HepG2 (cell line): ENCODE data around the gene MCRIP2. TPM values are rescaled to one million over a fixed set of nuclear protein-coding genes. Genes with fewer than 3 reads are reported as not detected.

ENCODE experiments used
- AFF4 ChIP-seq: sonication (generic); formaldehyde crosslinking; IDR thresholded peaks from 2 replicates; pipeline ENCODE4 v1.4.0; 2020; ENCODE audit warnings: missing genetic modification reagents
- BRF2 ChIP-seq: sonication (generic); formaldehyde crosslinking; IDR thresholded peaks from 2 replicates; pipeline ENCODE4 v1.8.1; 2022; ENCODE audit warnings: mild to moderate bottlenecking, missing genetic modification reagents
- CHD4 ChIP-seq: fragments of 200-600 bp; sonication (generic); IDR thresholded peaks from 2 replicates; pipeline ENCODE4 v1.7.0; 2017; ENCODE audit warnings: mild to moderate bottlenecking, low read length, borderline replicate concordance
- DMAP1 ChIP-seq: IDR thresholded peaks from 2 replicates; pipeline ENCODE4 v1.6.1; 2016
- KLF12 ChIP-seq: sonication (generic); formaldehyde crosslinking; IDR thresholded peaks from 2 replicates; pipeline ENCODE4 v1.4.0; 2020; ENCODE audit warnings: missing genetic modification reagents, borderline replicate concordance
- KLF16 ChIP-seq, 2 experiments: sonication (generic) in 1 of 2; formaldehyde crosslinking in 1 of 2; IDR thresholded peaks; 2 replicates each; pipeline versions ENCODE4 v1.6.1 to v1.8.0; 2016 to 2023; ENCODE audit warnings: missing genetic modification reagents in 2 of 2, missing compliant biosample characterization in 1 of 2
- MLLT10 ChIP-seq: sonication (generic); formaldehyde crosslinking; IDR thresholded peaks from 2 replicates; pipeline ENCODE4 v1.4.0; 2020; ENCODE audit warnings: missing genetic modification reagents
- NFKBIZ ChIP-seq: IDR thresholded peaks from 2 replicates; pipeline ENCODE4 v1.6.1; 2018; ENCODE audit warnings: missing genetic modification reagents, missing compliant biosample characterization
- PHF8 ChIP-seq: sonication (generic); formaldehyde crosslinking; IDR thresholded peaks from 2 replicates; pipeline ENCODE4 v1.5.0; 2020; ENCODE audit warnings: missing genetic modification reagents
- SETDB1 ChIP-seq: sonication (generic); formaldehyde crosslinking; IDR thresholded peaks from 2 replicates; pipeline ENCODE4 v1.5.1; 2020; ENCODE audit warnings: missing genetic modification reagents, mild to moderate bottlenecking, borderline replicate concordance
- SOX13 ChIP-seq, 3 experiments: fragments of 450-650 bp in 1 of 3; sonication (generic) in 1 of 3; formaldehyde crosslinking in 1 of 3; IDR thresholded peaks in 2 of 3; conservative IDR thresholded peaks in 1 of 3; 2 replicates each; pipeline versions ENCODE4 v1.5.0 to v1.6.1; 2016 to 2020; ENCODE audit warnings: antibody characterized with exemption in 1 of 3, mild to moderate bottlenecking in 1 of 3, missing compliant biosample characterization in 1 of 3, missing genetic modification reagents in 1 of 3, moderate library complexity in 1 of 3
- TRIM22 ChIP-seq: fragments of 450-650 bp; IDR thresholded peaks from 2 replicates; pipeline ENCODE4 v1.6.1; 2017
- ZNF235 ChIP-seq: sonication (generic); formaldehyde crosslinking; IDR thresholded peaks from 2 replicates; pipeline ENCODE4 v1.8.1; 2023; ENCODE audit warnings: mild to moderate bottlenecking, missing genetic modification reagents, borderline replicate concordance
- ZNF331 ChIP-seq: sonication (generic); formaldehyde crosslinking; IDR thresholded peaks from 2 replicates; pipeline ENCODE4 v1.4.0; 2020; ENCODE audit warnings: missing genetic modification reagents
- ZNF616 ChIP-seq: sonication (generic); formaldehyde crosslinking; IDR thresholded peaks from 2 replicates; pipeline ENCODE4 v1.5.0; 2020; ENCODE audit warnings: low read depth, mild to moderate bottlenecking, missing genetic modification reagents
- ZSCAN22 ChIP-seq: sonication (generic); formaldehyde crosslinking; IDR thresholded peaks from 2 replicates; pipeline ENCODE4 v1.4.0; 2020; ENCODE audit warnings: mild to moderate bottlenecking, missing genetic modification reagents
- polyA plus RNA-seq, 8 experiments: library from polyadenylated mRNA; depleted of rRNA in 3 of 8; stranded (reverse) in 7 of 8; unstranded in 1 of 8; fragments of >200 nt; fragmentation: Illumina TruSeq in 4 of 8; extraction: Trizol in 4 of 8; gene quantifications; 2 replicates each; pipeline versions ENCODE4 v1.2.1 to v1.2.3, GENCODE V29; 2011 to 2016; ENCODE audit warnings: low read depth in 4 of 8, missing spikeins in 1 of 8, mixed read lengths in 1 of 8; ENCODE audit not compliant: insufficient read depth in 1 of 8
- total RNA-seq, 5 experiments: library from RNA; depleted of rRNA; stranded (reverse); fragments of >200 nt; fragmentation: Illumina TruSeq; extraction: Trizol; gene quantifications; 2 replicates each; pipeline ENCODE4 v1.2.3, GENCODE V29; 2016; ENCODE audit warnings: low read depth in 1 of 5
- TF ChIP-seq, protein P1 (sequence below): sonication (generic); formaldehyde crosslinking; IDR thresholded peaks from 2 replicates; pipeline ENCODE4 v1.5.1; 2020; ENCODE audit warnings: missing genetic modification reagents, mild to moderate bottlenecking, borderline replicate concordance
- TF ChIP-seq, protein P2 (sequence below): IDR thresholded peaks from 2 replicates; pipeline ENCODE4 v1.6.1; 2016; ENCODE audit warnings: missing biosample characterization, missing genetic modification reagents, low read depth
- TF ChIP-seq, protein P3 (sequence below): sonication (generic); formaldehyde crosslinking; IDR thresholded peaks from 2 replicates; pipeline ENCODE4 v1.4.0; 2020; ENCODE audit warnings: mild to moderate bottlenecking, missing genetic modification reagents

Gene MCRIP2
- total and polyA plus RNA-seq, 2 of the 13 experiments (the other 11 are each of a cell fraction or from before 2014, with no cell fraction given) = 39.6 to 76.7 TPM

DNA sequence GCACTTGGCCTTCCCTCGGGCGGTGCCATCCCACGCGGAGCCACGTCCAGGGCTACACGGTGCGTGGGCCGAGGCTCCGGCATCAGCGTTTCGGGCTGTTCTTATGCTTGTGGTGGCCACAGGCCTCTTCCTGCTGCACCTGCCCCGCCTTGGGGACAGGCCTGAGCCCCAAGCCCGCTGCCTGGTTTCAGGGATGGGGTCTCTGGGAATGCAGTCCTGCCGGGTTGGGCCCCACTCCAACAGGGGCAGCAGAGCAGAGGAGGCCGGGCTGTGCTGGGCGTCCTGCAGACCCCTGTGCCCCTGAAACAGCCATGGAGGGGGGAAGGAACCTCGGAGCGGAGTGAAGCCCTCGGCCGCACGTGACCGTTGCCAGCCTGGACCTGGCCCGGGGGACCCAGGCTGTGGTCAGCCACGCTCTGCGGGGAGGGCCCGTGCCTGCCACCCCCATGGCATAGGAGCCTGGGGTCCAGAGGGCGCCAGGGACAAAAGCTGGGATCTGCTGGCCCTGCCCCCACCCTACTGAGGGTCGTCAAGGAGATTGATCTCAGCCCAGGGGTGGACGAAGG is 11.3 kb upstream of the MCRIP2 start (continued):
- TF ChIP-seq SOX13 (IDR thresholded peaks at IDR 0.05) (no peak), SOX13 (CRISPR knock-in tag; conservative IDR thresholded peaks at IDR 0.05 in 1 of 2, IDR thresholded peaks at IDR 0.05 in 1 of 2) (peak in 1 of 2 experiments; percentile 38; a peak in 2 of 4 replicates), TRIM22 (no peak), KLF16 (CRISPR knock-in tag; IDR thresholded peaks at IDR 0.05) (no peak), MLLT10 (CRISPR knock-in tag) (no peak), CHD4 (0 out of 2 replicates have a peak, but pooled peaks have one; percentile 19), ZNF616 (CRISPR knock-in tag) (no peak), AFF4 (CRISPR knock-in tag) (no peak), PHF8 (CRISPR knock-in tag) (no peak), ZSCAN22 (CRISPR knock-in tag) (no peak), KLF12 (CRISPR knock-in tag) (0 out of 2 replicates have a peak, but pooled peaks have one; percentile 75), ZNF235 (CRISPR knock-in tag) (no peak; the same call in 1 of the 2 replicates), ZNF331 (no peak), DMAP1 (CRISPR knock-in tag) (0 out of 2 replicates have a peak, but pooled peaks have one; percentile 9), NFKBIZ (CRISPR knock-in tag) (no peak), BRF2 (no peak), SETDB1 (CRISPR knock-in tag) (no peak)
- TF ChIP-seq, protein P1, sequence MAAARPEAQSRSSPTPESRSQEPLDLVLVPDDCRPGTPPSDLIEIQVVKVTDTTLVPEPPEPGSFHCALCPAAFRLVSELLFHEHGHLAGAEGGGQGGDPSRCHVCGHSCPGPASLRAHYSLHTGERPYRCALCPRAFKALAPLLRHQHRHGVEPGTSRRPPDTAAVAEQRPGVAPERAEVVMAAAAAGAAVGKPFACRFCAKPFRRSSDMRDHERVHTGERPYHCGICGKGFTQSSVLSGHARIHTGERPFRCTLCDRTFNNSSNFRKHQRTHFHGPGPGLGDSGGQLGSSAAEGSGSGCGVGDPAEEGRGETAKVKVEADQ = no peak
- TF ChIP-seq, protein P2, sequence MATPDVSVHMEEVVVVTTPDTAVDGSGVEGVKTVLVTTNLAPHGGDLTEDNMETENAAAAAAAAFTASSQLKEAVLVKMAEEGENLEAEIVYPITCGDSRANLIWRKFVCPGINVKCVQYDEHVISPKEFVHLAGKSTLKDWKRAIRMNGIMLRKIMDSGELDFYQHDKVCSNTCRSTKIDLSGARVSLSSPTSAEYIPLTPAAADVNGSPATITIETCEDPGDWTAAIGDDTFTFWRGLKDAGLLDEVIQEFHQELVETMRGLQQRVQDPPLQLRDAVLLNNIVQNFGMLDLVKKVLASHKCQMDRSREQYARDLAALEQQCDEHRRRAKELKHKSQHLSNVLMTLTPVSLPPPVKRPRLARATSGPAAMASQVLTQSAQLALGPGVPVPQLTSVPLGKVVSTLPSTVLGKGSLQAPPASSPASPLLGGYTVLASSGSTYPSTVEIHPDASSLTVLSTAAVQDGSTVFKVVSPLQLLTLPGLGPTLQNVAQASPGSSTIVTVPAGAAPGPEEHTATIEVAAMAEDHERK (CRISPR knock-in tag) = no peak
- TF ChIP-seq, protein P3, sequence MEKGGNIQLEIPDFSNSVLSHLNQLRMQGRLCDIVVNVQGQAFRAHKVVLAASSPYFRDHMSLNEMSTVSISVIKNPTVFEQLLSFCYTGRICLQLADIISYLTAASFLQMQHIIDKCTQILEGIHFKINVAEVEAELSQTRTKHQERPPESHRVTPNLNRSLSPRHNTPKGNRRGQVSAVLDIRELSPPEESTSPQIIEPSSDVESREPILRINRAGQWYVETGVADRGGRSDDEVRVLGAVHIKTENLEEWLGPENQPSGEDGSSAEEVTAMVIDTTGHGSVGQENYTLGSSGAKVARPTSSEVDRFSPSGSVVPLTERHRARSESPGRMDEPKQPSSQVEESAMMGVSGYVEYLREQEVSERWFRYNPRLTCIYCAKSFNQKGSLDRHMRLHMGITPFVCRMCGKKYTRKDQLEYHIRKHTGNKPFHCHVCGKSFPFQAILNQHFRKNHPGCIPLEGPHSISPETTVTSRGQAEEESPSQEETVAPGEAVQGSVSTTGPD (CRISPR knock-in tag) = no peak
